Measurements from ENCODE around the gene CACNG7.

DNA sequence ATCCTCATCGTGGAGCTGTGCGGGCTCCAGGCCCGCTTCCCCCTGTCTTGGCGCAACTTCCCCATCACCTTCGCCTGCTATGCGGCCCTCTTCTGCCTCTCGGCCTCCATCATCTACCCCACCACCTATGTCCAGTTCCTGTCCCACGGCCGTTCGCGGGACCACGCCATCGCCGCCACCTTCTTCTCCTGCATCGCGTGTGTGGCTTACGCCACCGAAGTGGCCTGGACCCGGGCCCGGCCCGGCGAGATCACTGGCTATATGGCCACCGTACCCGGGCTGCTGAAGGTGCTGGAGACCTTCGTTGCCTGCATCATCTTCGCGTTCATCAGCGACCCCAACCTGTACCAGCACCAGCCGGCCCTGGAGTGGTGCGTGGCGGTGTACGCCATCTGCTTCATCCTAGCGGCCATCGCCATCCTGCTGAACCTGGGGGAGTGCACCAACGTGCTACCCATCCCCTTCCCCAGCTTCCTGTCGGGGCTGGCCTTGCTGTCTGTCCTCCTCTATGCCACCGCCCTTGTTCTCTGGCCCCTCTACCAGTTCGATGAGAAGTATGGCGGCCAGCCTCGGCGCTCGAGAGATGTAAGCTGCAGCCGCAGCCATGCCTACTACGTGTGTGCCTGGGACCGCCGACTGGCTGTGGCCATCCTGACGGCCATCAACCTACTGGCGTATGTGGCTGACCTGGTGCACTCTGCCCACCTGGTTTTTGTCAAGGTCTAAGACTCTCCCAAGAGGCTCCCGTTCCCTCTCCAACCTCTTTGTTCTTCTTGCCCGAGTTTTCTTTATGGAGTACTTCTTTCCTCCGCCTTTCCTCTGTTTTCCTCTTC, 35.1 kb upstream of the CACNG7 start:
- TF ChIP-seq POLR2A (IDR thresholded peaks at IDR 0.05) (no peak), EP300 (IDR thresholded peaks at IDR 0.05) (no peak)
- TF ChIP-seq, protein P1, sequence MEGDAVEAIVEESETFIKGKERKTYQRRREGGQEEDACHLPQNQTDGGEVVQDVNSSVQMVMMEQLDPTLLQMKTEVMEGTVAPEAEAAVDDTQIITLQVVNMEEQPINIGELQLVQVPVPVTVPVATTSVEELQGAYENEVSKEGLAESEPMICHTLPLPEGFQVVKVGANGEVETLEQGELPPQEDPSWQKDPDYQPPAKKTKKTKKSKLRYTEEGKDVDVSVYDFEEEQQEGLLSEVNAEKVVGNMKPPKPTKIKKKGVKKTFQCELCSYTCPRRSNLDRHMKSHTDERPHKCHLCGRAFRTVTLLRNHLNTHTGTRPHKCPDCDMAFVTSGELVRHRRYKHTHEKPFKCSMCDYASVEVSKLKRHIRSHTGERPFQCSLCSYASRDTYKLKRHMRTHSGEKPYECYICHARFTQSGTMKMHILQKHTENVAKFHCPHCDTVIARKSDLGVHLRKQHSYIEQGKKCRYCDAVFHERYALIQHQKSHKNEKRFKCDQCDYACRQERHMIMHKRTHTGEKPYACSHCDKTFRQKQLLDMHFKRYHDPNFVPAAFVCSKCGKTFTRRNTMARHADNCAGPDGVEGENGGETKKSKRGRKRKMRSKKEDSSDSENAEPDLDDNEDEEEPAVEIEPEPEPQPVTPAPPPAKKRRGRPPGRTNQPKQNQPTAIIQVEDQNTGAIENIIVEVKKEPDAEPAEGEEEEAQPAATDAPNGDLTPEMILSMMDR (IDR thresholded peaks at IDR 0.05) = no peak
